SU-DHL-6 (cell line): ENCODE measurements around the gene URGCP.

ENCODE experiments used
- EZH2phosphoT487 ChIP-seq: fragments of 200-600 bp; sonication (generic), shearing (Covaris generic); conservative IDR thresholded peaks from 2 replicates; pipeline ENCODE4 v1.6.1; 2018; ENCODE audit warnings: mild to moderate bottlenecking, antibody characterized with exemption, low read length, moderate library complexity, mixed read lengths
- TF ChIP-seq, protein P1 (sequence below): fragments of 200-600 bp; sonication (generic); IDR thresholded peaks from one replicate; pipeline ENCODE4 v1.5.1; 2017; ENCODE audit warnings: antibody characterized with exemption, mild to moderate bottlenecking, low read length, moderate library complexity; ENCODE audit not compliant: insufficient read depth, poor library complexity, severe bottlenecking

DNA sequence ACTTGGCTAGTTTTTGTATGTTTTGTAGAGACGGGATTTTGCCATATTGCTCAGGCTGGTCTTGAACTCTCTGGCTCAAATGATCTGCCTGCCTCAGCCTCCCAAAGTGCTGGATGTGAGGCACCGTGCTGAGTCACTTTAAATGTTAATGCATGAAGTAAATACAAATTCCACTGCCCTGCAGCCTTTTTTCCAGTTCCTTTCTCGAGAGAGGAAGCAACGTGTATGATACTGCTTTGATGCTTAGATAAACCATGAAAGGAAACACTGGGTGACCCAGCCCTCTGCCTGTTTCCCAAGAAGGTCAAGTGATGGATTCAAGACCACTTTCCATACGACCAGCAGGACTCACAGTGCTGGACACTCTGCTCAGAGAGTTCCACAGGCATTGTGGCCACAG is 25.8 kb downstream of the URGCP start:
- TF ChIP-seq, protein P1, sequence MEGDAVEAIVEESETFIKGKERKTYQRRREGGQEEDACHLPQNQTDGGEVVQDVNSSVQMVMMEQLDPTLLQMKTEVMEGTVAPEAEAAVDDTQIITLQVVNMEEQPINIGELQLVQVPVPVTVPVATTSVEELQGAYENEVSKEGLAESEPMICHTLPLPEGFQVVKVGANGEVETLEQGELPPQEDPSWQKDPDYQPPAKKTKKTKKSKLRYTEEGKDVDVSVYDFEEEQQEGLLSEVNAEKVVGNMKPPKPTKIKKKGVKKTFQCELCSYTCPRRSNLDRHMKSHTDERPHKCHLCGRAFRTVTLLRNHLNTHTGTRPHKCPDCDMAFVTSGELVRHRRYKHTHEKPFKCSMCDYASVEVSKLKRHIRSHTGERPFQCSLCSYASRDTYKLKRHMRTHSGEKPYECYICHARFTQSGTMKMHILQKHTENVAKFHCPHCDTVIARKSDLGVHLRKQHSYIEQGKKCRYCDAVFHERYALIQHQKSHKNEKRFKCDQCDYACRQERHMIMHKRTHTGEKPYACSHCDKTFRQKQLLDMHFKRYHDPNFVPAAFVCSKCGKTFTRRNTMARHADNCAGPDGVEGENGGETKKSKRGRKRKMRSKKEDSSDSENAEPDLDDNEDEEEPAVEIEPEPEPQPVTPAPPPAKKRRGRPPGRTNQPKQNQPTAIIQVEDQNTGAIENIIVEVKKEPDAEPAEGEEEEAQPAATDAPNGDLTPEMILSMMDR, result no peak
- no peak for TF ChIP-seq EZH2phosphoT487
